ENCODE measurements around the gene CACNA1C. TPM values are rescaled to one million over a fixed set of nuclear protein-coding genes. Genes with fewer than 3 reads are reported as not detected.

The CACNA1C gene
- total RNA-seq, 4 donors from 2014 or later = 44.1 to 104 (median 49.4) TPM

DNA sequence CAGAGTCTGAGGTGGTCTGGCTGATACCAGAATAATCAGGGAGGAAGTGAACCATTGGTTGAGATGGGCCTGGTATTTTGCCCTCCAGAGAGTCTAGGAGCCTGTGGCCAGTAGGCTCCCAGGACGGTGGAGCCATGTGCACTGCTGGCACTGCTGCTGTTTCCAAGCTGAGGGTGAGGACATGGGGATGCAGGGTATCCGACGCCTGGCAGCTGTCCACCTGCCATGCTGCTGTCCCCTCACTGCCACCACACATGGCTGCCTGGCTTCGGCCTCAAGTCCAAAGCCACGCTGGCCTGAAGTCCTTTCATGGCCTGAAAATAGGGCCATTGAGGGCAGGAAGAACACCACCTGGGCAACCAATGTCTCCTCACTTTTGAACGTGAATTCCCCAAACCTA is 8.6 kb downstream of the CACNA1C start:
- TF ChIP-seq POLR2AphosphoS5 (IDR thresholded peaks at IDR 0.05) = no peak
- no peak for TF ChIP-seq POLR2A (IDR thresholded peaks at IDR 0.05; ENCODE audit: low read depth)
- TF ChIP-seq, protein P1, sequence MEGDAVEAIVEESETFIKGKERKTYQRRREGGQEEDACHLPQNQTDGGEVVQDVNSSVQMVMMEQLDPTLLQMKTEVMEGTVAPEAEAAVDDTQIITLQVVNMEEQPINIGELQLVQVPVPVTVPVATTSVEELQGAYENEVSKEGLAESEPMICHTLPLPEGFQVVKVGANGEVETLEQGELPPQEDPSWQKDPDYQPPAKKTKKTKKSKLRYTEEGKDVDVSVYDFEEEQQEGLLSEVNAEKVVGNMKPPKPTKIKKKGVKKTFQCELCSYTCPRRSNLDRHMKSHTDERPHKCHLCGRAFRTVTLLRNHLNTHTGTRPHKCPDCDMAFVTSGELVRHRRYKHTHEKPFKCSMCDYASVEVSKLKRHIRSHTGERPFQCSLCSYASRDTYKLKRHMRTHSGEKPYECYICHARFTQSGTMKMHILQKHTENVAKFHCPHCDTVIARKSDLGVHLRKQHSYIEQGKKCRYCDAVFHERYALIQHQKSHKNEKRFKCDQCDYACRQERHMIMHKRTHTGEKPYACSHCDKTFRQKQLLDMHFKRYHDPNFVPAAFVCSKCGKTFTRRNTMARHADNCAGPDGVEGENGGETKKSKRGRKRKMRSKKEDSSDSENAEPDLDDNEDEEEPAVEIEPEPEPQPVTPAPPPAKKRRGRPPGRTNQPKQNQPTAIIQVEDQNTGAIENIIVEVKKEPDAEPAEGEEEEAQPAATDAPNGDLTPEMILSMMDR (IDR thresholded peaks at IDR 0.05) = no peak
- no peak for TF ChIP-seq EP300 (IDR thresholded peaks at IDR 0.05)
- Histone ChIP-seq H3K27me3 (no peaks in the 10 kb centered on the region), H3K4me3 (no peak overlapping the region), H3K9me3 (no peaks in the 10 kb centered on the region), H3K27ac (replicated peaks in 1 of 4) (peak overlapping the region; percentile 92 to 96 (median 95)), H3K36me3 (no peaks in the 10 kb centered on the region), H3K4me1 (peaks cover 52 to 97% (median 93%) of the 10 kb centered on the region in 4 donors)
- intact Hi-C loops (cut with DNase I) = no loop called here
- DNase-seq (ENCODE audit: extremely low spot score) = no peak
- WGBS = 79% methylated on average over 6 of the region's 6 CpGs

- Histone ChIP-seq H3K4me1 (peaks cover 31 to 92% (median 83%) of the 10 kb centered on the region in 4 donors), H3K27ac (replicated peaks in 1 of 4) (peak overlapping the region; percentile 65 to 82 (median 71)), H3K4me3 (peak overlapping the region; percentile 6 to 32 (median 20)), H3K9me3 (peaks cover 0 to under 1% (median 0%) of the 10 kb centered on the region in 4 donors), H3K36me3 (no peaks in the 10 kb centered on the region), H3K27me3 (no peaks in the 10 kb centered on the region)
- TF ChIP-seq POLR2A (IDR thresholded peaks at IDR 0.05; ENCODE audit: low read depth) (no peak), POLR2AphosphoS5 (IDR thresholded peaks at IDR 0.05) (no peak)
- intact Hi-C loops (cut with DNase I) = no loop called here
- WGBS = 6% methylated on average over 5 of the region's 5 CpGs
- DNase-seq (ENCODE audit: extremely low spot score) = no peak
These were observed 11.3 kb downstream of the CACNA1C start for GRCh38 chr12:2064071-2064507.

GRCh38 chr12:2068653-2069052 is 15.9 kb downstream of the CACNA1C start:
- 88% methylated on average over 6 of the region's 6 CpGs for WGBS
- Histone ChIP-seq H3K4me1 (peaks cover 28 to 66% (median 56%) of the 10 kb centered on the region in 4 donors), H3K9me3 (peaks cover 0 to 25% (median 7%) of the 10 kb centered on the region in 4 donors), H3K27ac (replicated peaks in 1 of 4) (peak overlapping the region; percentile 22 to 49 (median 36)), H3K27me3 (no peaks in the 10 kb centered on the region), H3K4me3 (no peak overlapping the region), H3K36me3 (no peaks in the 10 kb centered on the region)
- TF ChIP-seq, protein P1 (IDR thresholded peaks at IDR 0.05) = no peak
- TF ChIP-seq EP300 (IDR thresholded peaks at IDR 0.05) (no peak), POLR2A (IDR thresholded peaks at IDR 0.05; ENCODE audit: low read depth) (no peak), POLR2AphosphoS5 (IDR thresholded peaks at IDR 0.05) (no peak)
- DNase-seq (ENCODE audit: extremely low spot score) = no peak
- intact Hi-C loops (cut with DNase I) = loop anchor here (5.0 kb wide), 1 partner anchor 109 kb away; no protein-coding TSS in a partner anchor

DNA sequence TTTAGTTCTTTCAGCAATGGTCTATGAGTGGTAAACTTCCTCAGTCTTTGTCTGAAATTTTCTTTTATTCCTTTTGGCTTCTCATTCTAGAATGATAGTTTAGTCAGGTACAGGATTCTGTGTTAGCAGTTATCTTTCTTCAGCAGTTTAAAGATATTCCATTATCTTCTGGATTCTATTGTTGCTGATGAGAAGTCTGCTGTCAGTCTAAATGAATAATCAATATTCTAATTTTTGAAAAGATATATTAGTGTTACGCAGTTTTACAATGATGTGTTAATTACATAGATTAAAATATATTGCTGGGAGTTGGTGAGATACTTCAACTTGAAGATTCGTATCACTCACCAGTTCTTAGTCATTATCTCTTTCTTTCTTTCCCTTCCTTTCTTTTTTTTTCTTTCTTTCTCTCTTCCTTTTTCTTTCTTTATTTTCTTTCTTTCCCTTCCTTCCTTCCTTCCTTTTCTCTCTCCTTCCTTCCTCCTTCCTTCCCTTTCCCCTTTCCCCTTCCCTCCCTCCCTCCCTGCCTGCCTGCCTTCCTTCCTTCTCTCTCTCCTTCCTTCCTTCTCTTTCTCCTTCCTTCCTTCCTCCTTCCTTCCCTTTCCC is 17.8 kb downstream of the CACNA1C start:
- peak overlapping the region in 1 of 4 donors; percentile 34 for H3K27ac ChIP-seq (replicated peaks in 1 of 4)
- H3K9me3 ChIP-seq = peaks cover 0 to 25% (median 7%) of the 10 kb centered on the region in 4 donors
- DNase-seq (ENCODE audit: extremely low spot score) = no peak

DNA sequence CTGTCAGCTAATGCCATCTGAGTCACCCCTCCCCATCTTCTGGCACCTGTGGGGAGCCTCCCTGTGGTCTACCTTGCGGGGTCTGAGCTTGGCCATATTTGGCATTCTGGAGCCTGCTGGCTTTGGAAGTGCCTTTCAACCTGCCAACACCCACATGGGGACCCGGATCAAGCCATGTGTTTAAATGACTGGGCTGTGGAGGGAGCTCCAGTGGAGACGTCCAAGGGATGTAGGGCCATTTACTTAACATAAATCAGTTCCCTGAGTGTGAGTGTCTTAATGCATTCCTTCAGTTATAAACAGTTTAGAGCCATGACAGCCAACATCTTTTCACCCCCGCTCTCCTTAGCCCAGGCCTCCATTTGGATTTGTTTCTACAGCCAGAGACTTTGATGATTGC is 22.0 kb downstream of the CACNA1C start:
- H3K4me1 ChIP-seq = peaks cover 46 to 65% (median 57%) of the 10 kb centered on the region in 4 donors
- no peak for DNase-seq (ENCODE audit: extremely low spot score)
- 56% methylated on average over 4 of the region's 4 CpGs for WGBS
- no peaks in the 10 kb centered on the region for H3K27me3 ChIP-seq
- peaks cover 0 to 4% (median 0%) of the 10 kb centered on the region in 4 donors for H3K36me3 ChIP-seq
- intact Hi-C loops (cut with DNase I) = no loop called here
- H3K27ac ChIP-seq (replicated peaks in 1 of 4) = peak overlapping the region; percentile 80 to 88 (median 87)
- no peak overlapping the region for H3K4me3 ChIP-seq
- peaks cover 0 to 17% (median 5%) of the 10 kb centered on the region in 4 donors for H3K9me3 ChIP-seq
- no peak for TF ChIP-seq POLR2A (IDR thresholded peaks at IDR 0.05; ENCODE audit: low read depth)
- TF ChIP-seq POLR2AphosphoS5 (IDR thresholded peaks at IDR 0.05) = peak; percentile 41 to 70
- TF ChIP-seq EP300 (IDR thresholded peaks at IDR 0.05) = peak; percentile 38

More for the DNA sequence above, 17.8 kb downstream of the CACNA1C start:
- peaks cover 29 to 66% (median 57%) of the 10 kb centered on the region in 4 donors for H3K4me1 ChIP-seq
- H3K36me3 ChIP-seq = no peaks in the 10 kb centered on the region
- H3K4me3 ChIP-seq = no peak overlapping the region
- TF ChIP-seq POLR2A (IDR thresholded peaks at IDR 0.05; ENCODE audit: low read depth) (no peak), EP300 (IDR thresholded peaks at IDR 0.05) (no peak), POLR2AphosphoS5 (IDR thresholded peaks at IDR 0.05) (no peak)
- TF ChIP-seq, protein P1 (IDR thresholded peaks at IDR 0.05) = no peak
- H3K27me3 ChIP-seq = no peaks in the 10 kb centered on the region
- intact Hi-C loops (cut with DNase I) = no loop called here
- WGBS = 97% methylated on average over 2 of the region's 2 CpGs
